ENCODE measurements around the gene ADAM8. TPM values are rescaled to one million over a fixed set of nuclear protein-coding genes. Genes with fewer than 3 reads are reported as not detected.

ADAM8 gene
- polyA plus RNA-seq, 1 donor from 2014 or later, result 6.4 TPM

GRCh38 chr10:133297504-133297903 lies 20.8 kb upstream of the ADAM8 start:
- Histone ChIP-seq H3K4me3 (ENCODE audit: low read length) (no peak overlapping the region), H2AFZ (ENCODE audit: low read depth, low read length) (no peak overlapping the region), H3K36me3 (ENCODE audit: insufficient read depth, low read length) (no peaks in the 10 kb centered on the region), H3K9me2 (ENCODE audit: insufficient read depth, low read length) (no peaks in the 10 kb centered on the region), H3K27ac (ENCODE audit: low read length) (no peak overlapping the region), H3K9me3 (ENCODE audit: low read length) (no peaks in the 10 kb centered on the region), H3K9ac (ENCODE audit: low read length) (no peak overlapping the region), H3K4me2 (ENCODE audit: low read length) (no peak overlapping the region), H4K20me1 (ENCODE audit: insufficient read depth) (no peaks in the 10 kb centered on the region), H3K79me2 (replicated peaks; ENCODE audit: insufficient read depth, low read length) (no peaks in the 10 kb centered on the region), H3F3A (ENCODE audit: insufficient read depth, low read length, poor library complexity, severe bottlenecking) (no peaks in the 10 kb centered on the region), H3K27me3 (ENCODE audit: insufficient read depth, low read depth, low read length) (no peaks in the 10 kb centered on the region)
- TF ChIP-seq POLR2AphosphoS5 (IDR thresholded peaks at IDR 0.05) (no peak), EP300 (conservative IDR thresholded peaks at IDR 0.05; ENCODE audit: poor library complexity, severe bottlenecking) (no peak), RAD21 (conservative IDR thresholded peaks at IDR 0.05) (no peak), CTCF (IDR thresholded peaks at IDR 0.05; ENCODE audit: poor library complexity, severe bottlenecking) (no peak), TAF1 (IDR thresholded peaks at IDR 0.05; ENCODE audit: low read depth) (no peak), EZH2 (IDR thresholded peaks at IDR 0.05; ENCODE audit: borderline replicate concordance, insufficient read depth, low read length, poor library complexity, severe bottlenecking) (no peak), REST (IDR thresholded peaks at IDR 0.05; ENCODE audit: borderline replicate concordance) (no peak), MXI1 (conservative IDR thresholded peaks at IDR 0.05; ENCODE audit: poor library complexity, severe bottlenecking) (no peak)

- H3K9me2 ChIP-seq (ENCODE audit: insufficient read depth, low read length), result no peaks in the 10 kb centered on the region
- no peak overlapping the region for H3K4me3 ChIP-seq (ENCODE audit: low read length)
- H4K20me1 ChIP-seq (ENCODE audit: insufficient read depth), result no peaks in the 10 kb centered on the region
- no peak for TF ChIP-seq MXI1 (conservative IDR thresholded peaks at IDR 0.05; ENCODE audit: poor library complexity, severe bottlenecking)
- TF ChIP-seq CTCF (IDR thresholded peaks at IDR 0.05; ENCODE audit: poor library complexity, severe bottlenecking), result no peak
- TF ChIP-seq EZH2 (IDR thresholded peaks at IDR 0.05; ENCODE audit: borderline replicate concordance, insufficient read depth, low read length, poor library complexity, severe bottlenecking), result no peak
- no peak for TF ChIP-seq REST (IDR thresholded peaks at IDR 0.05; ENCODE audit: borderline replicate concordance)
- no peak for TF ChIP-seq RAD21 (conservative IDR thresholded peaks at IDR 0.05)
- no peak for TF ChIP-seq EP300 (conservative IDR thresholded peaks at IDR 0.05; ENCODE audit: poor library complexity, severe bottlenecking)
- TF ChIP-seq POLR2AphosphoS5 (IDR thresholded peaks at IDR 0.05), result no peak
- no peak for TF ChIP-seq TAF1 (IDR thresholded peaks at IDR 0.05; ENCODE audit: low read depth)
- no peak for TF ChIP-seq SMC3 (conservative IDR thresholded peaks at IDR 0.05; ENCODE audit: poor library complexity)
- H3K27me3 ChIP-seq (ENCODE audit: insufficient read depth, low read depth, low read length), result no peaks in the 10 kb centered on the region
- H3K9ac ChIP-seq (ENCODE audit: low read length), result no peak overlapping the region
- no peak overlapping the region for H3K4me2 ChIP-seq (ENCODE audit: low read length)
- H3K79me2 ChIP-seq (replicated peaks; ENCODE audit: insufficient read depth, low read length), result no peaks in the 10 kb centered on the region
- no peaks in the 10 kb centered on the region for H3K36me3 ChIP-seq (ENCODE audit: insufficient read depth, low read length)
- H3F3A ChIP-seq (ENCODE audit: insufficient read depth, low read length, poor library complexity, severe bottlenecking), result no peaks in the 10 kb centered on the region
- no peak overlapping the region for H2AFZ ChIP-seq (ENCODE audit: low read depth, low read length)
- no peak overlapping the region for H3K27ac ChIP-seq (ENCODE audit: low read length)
- no peaks in the 10 kb centered on the region for H3K9me3 ChIP-seq (ENCODE audit: low read length)
Observed at GRCh38 chr10:133295426-133296320, 19.0 kb upstream of the ADAM8 start.
